SK-N-SH (cell line): ENCODE measurements around the gene RPS6KL1.

Experiments
- CTCF ChIP-seq: fragments of 200-600 bp; sonication (generic); IDR thresholded peaks from 2 replicates; pipeline ENCODE4 v1.6.1; 2017; ENCODE audit warnings: antibody characterized with exemption, mild to moderate bottlenecking, moderate library complexity
- REST ChIP-seq: IDR thresholded peaks from 2 replicates; pipeline ENCODE4 v1.6.1; 2012; ENCODE audit warnings: mild to moderate bottlenecking, low read depth, low read length, moderate library complexity
- SIN3A ChIP-seq: IDR thresholded peaks from 2 replicates; pipeline ENCODE4 v1.6.1; 2012; ENCODE audit warnings: low read depth, mild to moderate bottlenecking, low read length, moderate library complexity, borderline replicate concordance

GRCh38 chr14:74917178-74917543 lies 5.9 kb downstream of the RPS6KL1 start:
- TF ChIP-seq CTCF (no peak), REST (no peak), SIN3A (no peak)
